AG20443 (cell line): Measurements from ENCODE around the gene SYNJ2BP.
A peak's percentile ranks its signal among the peaks of the same experiment; 100 is the strongest.
"Not testable (repeated sequence)": the region's sequence is repeated elsewhere in the genome, so short reads cannot be mapped to it uniquely, and the experiment has no call there.

ENCODE experiments used
- DNase-seq: peaks from one replicate; pipeline ENCODE4 v3.0.0; 2012; ENCODE audit warnings: low spot score, mixed read lengths

Gene SYNJ2BP, protein sequence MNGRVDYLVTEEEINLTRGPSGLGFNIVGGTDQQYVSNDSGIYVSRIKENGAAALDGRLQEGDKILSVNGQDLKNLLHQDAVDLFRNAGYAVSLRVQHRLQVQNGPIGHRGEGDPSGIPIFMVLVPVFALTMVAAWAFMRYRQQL

DNA sequence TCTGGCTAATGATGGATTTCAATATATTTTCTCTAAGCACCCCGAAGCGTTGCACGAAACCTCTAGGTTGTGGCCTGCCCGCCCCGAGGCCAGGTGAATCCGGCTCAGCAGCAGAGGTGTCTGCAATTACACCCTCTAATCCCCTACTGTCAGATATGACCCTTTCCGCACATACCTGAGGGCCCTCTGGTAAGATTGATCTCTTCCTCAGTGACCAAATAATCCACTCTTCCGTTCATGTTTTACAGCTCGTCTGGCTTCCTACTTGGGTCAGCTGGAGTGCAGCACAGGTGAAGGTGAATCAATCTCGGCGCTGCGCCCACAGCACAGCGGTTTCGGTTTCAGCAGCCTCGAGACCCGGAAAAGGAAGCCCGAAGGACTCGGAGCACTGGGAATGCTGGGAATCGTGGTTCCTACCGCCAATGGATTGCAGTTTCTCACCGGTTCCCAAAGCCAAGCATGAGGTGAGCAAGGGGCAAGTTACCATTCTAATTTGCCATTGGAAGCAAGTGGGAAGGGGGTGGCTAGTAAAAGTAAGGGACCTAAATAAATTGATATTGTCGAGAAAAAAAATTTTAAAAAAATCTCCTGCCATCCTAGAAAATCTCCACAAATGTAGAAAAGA, at the start of gene SYNJ2BP:
TSS of gene SYNJ2BP (minus strand) at position 366 of the 625 bp plus-strand sequence. CDS start at position 239, 127 bp downstream.
- peak; percentile 92 for DNase-seq

DNA sequence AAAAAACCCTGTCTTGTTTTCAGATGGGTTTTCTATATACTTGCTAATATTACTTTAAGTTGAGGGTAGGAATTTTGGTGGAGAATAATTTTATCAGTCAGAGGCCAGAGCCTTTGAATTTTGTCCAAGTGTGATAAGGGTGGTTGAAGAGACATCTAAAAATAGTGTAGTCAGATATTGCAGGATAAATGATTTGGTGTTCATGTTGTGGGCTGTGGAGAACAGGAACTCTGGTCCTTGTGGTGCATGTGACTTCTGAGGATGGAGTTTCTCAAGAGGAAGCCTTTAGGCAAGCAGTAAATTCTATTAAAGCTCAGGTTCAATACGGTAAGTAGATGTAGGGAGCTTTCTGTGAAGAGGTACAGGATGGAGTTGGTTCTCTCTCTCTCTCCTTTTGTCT, 37.8 kb upstream of the SYNJ2BP start:
- no peak for DNase-seq

GRCh38 chr14:70451874-70452273, 35.0 kb upstream of the SYNJ2BP start, which contains the start of gene ADAM21:
TSS of gene ADAM21 (plus strand) at chr14:70452174. CDS start at chr14:70457500, 5,326 bp downstream.
- DNase-seq, result no peak

- DNase-seq, result peak; percentile 16
Observed at GRCh38 chr14:70448633-70449340, 31.9 kb upstream of the SYNJ2BP start.

GRCh38 chr14:70442750-70443149, 25.9 kb upstream of the SYNJ2BP start:
- DNase-seq, result no peak

DNA sequence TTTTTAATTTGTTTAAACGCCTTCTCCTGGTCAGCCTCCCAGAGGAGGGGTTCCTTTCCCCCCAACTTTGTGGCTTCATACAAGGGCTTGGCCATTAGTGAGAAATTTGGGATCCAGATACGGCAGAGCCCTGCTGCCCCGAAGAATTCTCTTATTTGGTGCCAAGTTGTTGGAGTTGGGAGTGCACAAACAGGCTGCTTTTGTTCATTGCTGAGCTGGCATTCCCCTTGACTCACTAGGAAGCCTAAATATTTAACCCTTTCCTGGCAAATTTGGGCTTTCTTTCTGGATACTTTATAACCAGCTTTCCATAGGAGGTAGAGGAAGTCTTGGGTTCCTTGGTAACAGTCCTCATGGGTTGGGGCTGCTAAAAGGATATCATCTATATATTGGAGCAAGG, 24.8 kb upstream of the SYNJ2BP start:
- no peak for DNase-seq

DNA sequence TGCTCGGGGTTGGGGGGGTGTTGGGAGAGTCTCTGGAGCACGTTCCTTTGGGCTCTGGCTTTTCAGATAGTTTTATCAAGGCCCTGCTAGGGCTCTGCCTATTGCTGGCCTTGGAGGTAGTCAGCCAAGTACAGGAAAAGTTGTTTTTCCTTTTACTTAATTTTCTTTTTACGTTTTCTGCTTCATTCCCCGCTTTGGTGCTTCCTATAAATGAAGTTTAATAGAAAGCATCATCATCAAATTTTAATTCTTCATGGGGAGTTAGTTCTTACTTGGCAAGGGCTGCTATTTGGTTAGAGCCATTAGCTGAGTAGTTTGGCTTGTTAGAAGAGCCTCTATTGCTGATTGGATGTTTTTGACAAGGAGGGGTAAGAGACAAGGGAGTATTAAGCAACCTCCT, 20.0 kb upstream of the SYNJ2BP start:
- no peak for DNase-seq

DNA sequence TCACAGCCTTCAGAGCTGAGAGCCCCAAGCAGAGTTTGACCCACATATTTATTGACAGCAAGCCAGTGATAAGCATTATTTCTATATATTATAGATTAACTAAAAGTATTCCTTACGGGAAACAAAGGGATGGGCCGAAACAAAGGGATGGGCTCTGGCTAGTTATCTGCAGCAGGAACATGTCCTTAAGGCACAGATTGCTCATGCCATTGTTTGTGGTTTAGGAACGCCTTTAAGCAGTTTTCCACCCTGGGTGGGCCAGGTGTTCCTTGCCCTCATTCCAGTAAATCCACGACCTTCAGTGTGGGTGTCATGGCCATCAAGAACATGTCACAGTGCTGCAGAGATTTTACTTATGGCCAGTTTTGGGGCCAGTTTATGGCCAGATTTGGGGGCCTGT, 9.7 kb upstream of the SYNJ2BP start:
- DNase-seq, result not testable (repeated sequence)

DNA sequence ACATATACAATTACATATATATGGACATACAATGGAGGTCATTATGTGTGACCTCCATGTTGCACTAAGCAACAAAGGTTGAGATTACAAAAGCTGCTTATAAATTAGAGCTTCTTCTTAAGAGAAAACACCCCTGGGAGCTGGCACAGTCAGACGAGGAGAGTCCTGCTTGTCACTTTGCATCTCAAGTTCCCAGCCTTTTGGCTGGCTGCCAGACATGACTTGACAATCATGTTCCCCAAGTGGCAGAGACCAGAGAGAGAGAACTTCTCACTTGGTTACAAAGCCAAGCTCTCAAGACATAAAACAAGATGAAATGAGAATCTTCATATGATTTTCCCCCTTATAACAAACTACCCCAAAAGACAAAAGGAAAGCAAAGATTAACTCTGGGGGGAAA, 8.5 kb upstream of the SYNJ2BP start:
- no peak for DNase-seq

GRCh38 chr14:70422538-70422937, 5.6 kb upstream of the SYNJ2BP start:
- no peak for DNase-seq

DNA sequence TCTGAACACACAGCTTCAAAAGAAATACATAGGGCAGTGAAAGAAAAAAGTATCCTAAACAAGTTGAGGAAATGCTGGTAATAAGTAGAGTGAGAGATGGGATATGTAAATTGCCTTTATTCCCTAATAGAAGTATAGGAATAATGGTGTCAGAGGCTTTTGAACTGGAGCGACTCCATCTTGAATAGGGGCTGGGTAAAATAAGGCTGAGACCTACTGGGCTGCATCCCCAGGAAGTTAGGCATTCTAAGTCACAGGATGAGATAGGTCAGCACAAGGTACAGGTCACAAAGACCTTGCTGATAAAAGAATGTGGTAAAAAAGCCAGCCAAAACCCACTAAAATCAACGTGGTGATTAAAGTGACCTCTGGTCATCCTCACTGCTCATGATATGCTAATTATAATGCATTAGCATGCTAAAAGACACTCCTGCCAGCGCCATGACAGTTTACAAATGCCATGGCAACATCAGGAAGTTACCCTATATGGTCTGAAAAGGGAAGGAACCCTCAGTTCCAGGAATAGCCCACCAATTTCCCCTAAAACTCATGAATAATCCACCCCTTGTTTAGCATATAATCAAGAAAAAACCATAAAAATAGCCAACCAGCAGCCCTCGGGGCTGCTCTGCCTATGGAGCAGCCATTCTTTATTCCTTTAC, 2.5 kb upstream of the SYNJ2BP start:
- DNase-seq, result not testable (repeated sequence)

DNA sequence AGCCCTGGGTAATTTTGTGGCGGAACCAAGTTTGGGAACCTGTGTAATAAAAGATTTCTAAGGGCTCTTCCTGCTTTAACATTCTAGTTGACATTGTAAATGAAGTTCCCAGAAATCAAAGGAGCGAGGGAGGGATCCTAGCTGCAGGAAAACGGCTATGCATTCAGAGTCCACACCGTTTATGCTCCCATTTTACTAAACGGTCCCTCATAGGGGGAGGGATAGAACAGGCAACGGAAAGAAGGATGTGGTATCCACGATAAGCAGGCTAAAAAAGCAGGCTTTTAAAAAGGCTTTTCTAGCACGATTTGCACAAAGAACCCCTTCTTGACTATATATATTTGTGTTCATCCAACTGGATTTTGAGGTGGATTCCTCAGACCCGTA, 559 bp downstream of the SYNJ2BP start:
- peak; percentile 26 for DNase-seq

GRCh38 chr14:70415788-70416187, 1.1 kb downstream of the SYNJ2BP start:
- no peak for DNase-seq

DNA sequence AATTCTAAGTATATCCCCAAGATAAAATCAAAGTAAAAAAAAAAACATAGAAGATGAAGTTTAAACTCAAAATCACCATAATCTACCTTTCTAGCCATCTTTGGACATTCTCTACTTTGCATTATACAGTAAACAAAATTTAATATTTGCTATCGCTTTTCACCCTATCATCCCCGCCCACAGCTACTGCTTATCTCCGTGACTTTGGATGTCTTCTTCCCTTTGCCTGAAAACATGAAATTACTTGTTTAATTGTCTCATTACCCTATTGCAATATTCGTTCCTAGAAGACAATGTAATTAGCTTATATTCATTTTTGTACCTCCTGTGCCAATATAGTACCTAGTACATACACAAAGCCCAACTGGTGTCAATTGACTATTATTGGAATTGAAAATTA, 9.3 kb downstream of the SYNJ2BP start:
- DNase-seq, result no peak

- not testable (repeated sequence) for DNase-seq
Observed at GRCh38 chr14:70406216-70406615, 10.7 kb downstream of the SYNJ2BP start.

GRCh38 chr14:70403335-70403734, 13.6 kb downstream of the SYNJ2BP start:
- not testable (repeated sequence) for DNase-seq

- DNase-seq, result no peak
Observed at GRCh38 chr14:70401643-70402042, 15.2 kb downstream of the SYNJ2BP start.

- no peak for DNase-seq
Observed at GRCh38 chr14:70398706-70399431, 18.0 kb downstream of the SYNJ2BP start.

DNA sequence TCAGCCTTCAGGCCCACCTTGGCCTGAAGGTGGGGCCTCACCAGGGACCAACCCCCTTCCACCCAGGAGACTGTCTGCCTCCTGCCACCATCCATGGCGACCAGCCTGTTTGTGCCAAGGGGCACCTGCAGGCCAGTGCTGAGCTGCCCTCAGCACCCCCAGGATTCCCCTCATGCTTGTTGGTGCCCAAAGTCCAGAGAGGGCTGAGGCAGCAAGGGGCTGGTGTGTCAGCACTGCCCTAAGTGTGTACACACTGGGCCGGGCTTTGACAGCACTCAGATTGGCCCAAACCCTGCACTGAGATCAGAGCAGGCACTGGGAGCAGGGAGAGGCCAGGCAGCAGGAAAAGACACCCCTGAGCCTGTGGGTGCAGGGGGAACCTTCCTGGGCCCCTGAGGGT, 18.6 kb downstream of the SYNJ2BP start:
- no peak for DNase-seq

DNA sequence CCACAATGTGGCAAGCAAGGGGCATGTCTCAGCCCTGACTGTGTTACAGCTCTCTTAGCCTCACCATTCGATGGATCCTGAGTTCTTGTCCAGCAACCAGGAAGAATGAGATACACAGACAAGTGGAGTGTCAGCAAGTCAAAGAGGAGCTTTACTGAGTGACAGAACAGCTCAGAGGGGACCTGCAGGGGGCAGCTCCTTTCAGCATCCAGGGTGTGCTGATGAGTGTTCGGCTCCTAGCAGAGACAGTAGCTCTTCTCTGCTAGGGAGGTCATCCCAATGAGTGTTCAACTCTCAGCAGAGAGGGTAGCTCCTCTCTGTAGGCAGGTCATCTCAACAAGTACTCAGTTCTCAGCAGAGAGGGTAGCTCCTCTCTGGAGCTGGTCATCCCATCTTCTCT, 19.1 kb downstream of the SYNJ2BP start:
- no peak for DNase-seq

GRCh38 chr14:70394674-70395306, 22.1 kb downstream of the SYNJ2BP start:
- no peak for DNase-seq

GRCh38 chr14:70392676-70393075, 24.2 kb downstream of the SYNJ2BP start:
- no peak for DNase-seq
